Smooth muscle cell (in vitro differentiated cells): ENCODE results near the gene WDR82. TPM values are rescaled to one million over a fixed set of nuclear protein-coding genes. Genes with fewer than 3 reads are reported as not detected.

ENCODE experiments used
- DNase-seq: peaks from one replicate; lab custom pipeline; 2025; ENCODE audit not compliant: unreplicated experiment; lab: John Stamatoyannopoulos, UW
- H2AFZ ChIP-seq: fragments of 200-600 bp; sonication (generic); 2 replicates; pipeline ENCODE4 v1.6.0; 2016; ENCODE audit warnings: antibody characterized with exemption, low read depth, mild to moderate bottlenecking
- H3F3A ChIP-seq: fragments of 200-600 bp; sonication (generic); 2 replicates; pipeline ENCODE4 v1.6.0; 2017; ENCODE audit warnings: antibody characterized with exemption, low read depth
- H3K27ac ChIP-seq: fragments of 200-600 bp; sonication (generic); 2 replicates; pipeline ENCODE4 v1.5.1; 2016; ENCODE audit warnings: low read depth, mild to moderate bottlenecking
- H3K27me3 ChIP-seq: fragments of 200-600 bp; sonication (generic); 2 replicates; pipeline ENCODE4 v1.6.1; 2016; ENCODE audit warnings: low read depth, mild to moderate bottlenecking
- H3K36me3 ChIP-seq: fragments of 200-600 bp; sonication (generic); 2 replicates; pipeline ENCODE4 v1.5.1; 2016; ENCODE audit warnings: low read depth
- H3K4me1 ChIP-seq: fragments of 200-600 bp; sonication (generic); 2 replicates; pipeline ENCODE4 v1.5.1; 2016; ENCODE audit warnings: low read depth
- H3K4me2 ChIP-seq: fragments of 200-600 bp; sonication (generic); 2 replicates; pipeline ENCODE4 v1.6.0; 2016; ENCODE audit warnings: mild to moderate bottlenecking
- H3K4me3 ChIP-seq: fragments of 200-600 bp; sonication (generic); 2 replicates; pipeline ENCODE4 v1.5.1; 2016; ENCODE audit warnings: mild to moderate bottlenecking
- H3K79me2 ChIP-seq: fragments of 200-600 bp; sonication (generic); 2 replicates; pipeline ENCODE4 v1.6.0; 2016; ENCODE audit warnings: low read depth, mild to moderate bottlenecking
- H3K9ac ChIP-seq: fragments of 200-600 bp; sonication (generic); 2 replicates; pipeline ENCODE4 v1.6.0; 2016; ENCODE audit warnings: low read depth
- H3K9me3 ChIP-seq: fragments of 200-600 bp; sonication (generic); replicated peaks from 2 replicates; pipeline ENCODE4 v1.5.1; 2016; ENCODE audit warnings: low read depth
- H4K20me1 ChIP-seq: fragments of 200-600 bp; sonication (generic); 2 replicates; pipeline ENCODE4 v1.6.0; 2016; ENCODE audit warnings: low read depth
- CTCF ChIP-seq: fragments of 200-600 bp; sonication (generic); IDR thresholded peaks from 2 replicates; pipeline ENCODE4 v1.5.1; 2017; ENCODE audit warnings: borderline replicate concordance, mild to moderate bottlenecking, antibody characterized with exemption; ENCODE audit not compliant: insufficient read depth, poor library complexity, severe bottlenecking
- WGBS: methylation state at CpG from one replicate; pipeline ENCODE4 v1.1.7; 2016; ENCODE audit warnings: low lambda C conversion rate; 5-methylcytosine and 5-hydroxymethylcytosine counted together
- polyA plus RNA-seq: library from polyadenylated mRNA; unstranded; fragments of >200 nt; fragmentation: Nextera tagmentation; extraction: Ambion mirVana; gene quantifications from 2 replicates; pipeline ENCODE4 v1.2.1, GENCODE V29; 2016
- total RNA-seq: library from RNA; depleted of rRNA; stranded (reverse); fragments of >200 nt; gene quantifications from 2 replicates; pipeline ENCODE4 v1.2.3, GENCODE V29; 2014

Gene WDR82
- total and polyA plus RNA-seq, 2 experiments from 2014 or later = 26.1 to 48.3 TPM

GRCh38 chr3:52270252-52270754, 8.1 kb downstream of the WDR82 start:
- peaks cover 33% of the 10 kb centered on the region for H3K36me3 ChIP-seq
- H2AFZ ChIP-seq = no peak overlapping the region
- H3K9ac ChIP-seq = no peak overlapping the region
- H3K79me2 ChIP-seq = peaks cover 98% of the 10 kb centered on the region
- peaks cover 4% of the 10 kb centered on the region for H3F3A ChIP-seq
- H4K20me1 ChIP-seq = peaks cover 96% of the 10 kb centered on the region
- H3K27me3 ChIP-seq = no peaks in the 10 kb centered on the region
- H3K4me3 ChIP-seq = no peak overlapping the region
- TF ChIP-seq CTCF = no peak
- no peaks in the 10 kb centered on the region for H3K4me1 ChIP-seq
- H3K27ac ChIP-seq = peak overlapping the region; percentile 9
- 91% methylated on average over 9 of the region's 9 CpGs for WGBS
- H3K4me2 ChIP-seq = no peak overlapping the region
- no peaks in the 10 kb centered on the region for H3K9me3 ChIP-seq
- DNase-seq = no peak

GRCh38 chr3:52269776-52270175, 8.7 kb downstream of the WDR82 start:
- H3K79me2 ChIP-seq = peaks cover 95% of the 10 kb centered on the region
- 96% methylated on average over 3 of the region's 3 CpGs for WGBS
- H3K27me3 ChIP-seq = no peaks in the 10 kb centered on the region
- DNase-seq = no peak
- no peak for TF ChIP-seq CTCF
- H3K9ac ChIP-seq = no peak overlapping the region
- no peak overlapping the region for H3K27ac ChIP-seq
- peaks cover 4% of the 10 kb centered on the region for H3F3A ChIP-seq
- H3K9me3 ChIP-seq = no peaks in the 10 kb centered on the region
- H3K4me2 ChIP-seq = no peak overlapping the region
- H2AFZ ChIP-seq = no peak overlapping the region
- H3K4me3 ChIP-seq = no peak overlapping the region
- peaks cover 33% of the 10 kb centered on the region for H3K36me3 ChIP-seq
- H4K20me1 ChIP-seq = peaks cover 93% of the 10 kb centered on the region
- H3K4me1 ChIP-seq = no peaks in the 10 kb centered on the region

GRCh38 chr3:52268036-52268435, 10.4 kb downstream of the WDR82 start:
- no peak overlapping the region for H3K9ac ChIP-seq
- DNase-seq = no peak
- peaks cover 93% of the 10 kb centered on the region for H4K20me1 ChIP-seq
- no peak overlapping the region for H3K4me3 ChIP-seq
- TF ChIP-seq CTCF = no peak
- peaks cover 94% of the 10 kb centered on the region for H3K79me2 ChIP-seq
- H3K27me3 ChIP-seq = no peaks in the 10 kb centered on the region
- H3F3A ChIP-seq = peaks cover 4% of the 10 kb centered on the region
- H3K27ac ChIP-seq = peak overlapping the region; percentile 46
- 96% methylated on average over 7 of the region's 7 CpGs for WGBS
- H3K36me3 ChIP-seq = peaks cover 40% of the 10 kb centered on the region
- H2AFZ ChIP-seq = no peak overlapping the region
- H3K4me1 ChIP-seq = no peaks in the 10 kb centered on the region
- H3K4me2 ChIP-seq = no peak overlapping the region
- no peaks in the 10 kb centered on the region for H3K9me3 ChIP-seq

- Histone ChIP-seq H4K20me1 (peaks cover 91% of the 10 kb centered on the region), H3K4me2 (no peak overlapping the region), H3K4me3 (no peak overlapping the region), H3K9me3 (no peaks in the 10 kb centered on the region), H3K9ac (no peak overlapping the region), H3K27ac (no peak overlapping the region), H3K79me2 (peaks cover 90% of the 10 kb centered on the region), H2AFZ (no peak overlapping the region), H3K36me3 (peaks cover 55% of the 10 kb centered on the region), H3F3A (peaks cover 4% of the 10 kb centered on the region), H3K4me1 (no peaks in the 10 kb centered on the region), H3K27me3 (no peaks in the 10 kb centered on the region)
- TF ChIP-seq CTCF = no peak
- DNase-seq = no peak
- 87% methylated on average over 6 of the region's 6 CpGs for WGBS
Observed at GRCh38 chr3:52265387-52265786, 13.1 kb downstream of the WDR82 start.
